ENCODE data around the gene KL.

The KL gene

GRCh38 chr13:33107361-33107760 lies 91.1 kb downstream of the KL start:
- TF ChIP-seq USF1 (IDR thresholded peaks at IDR 0.05) (no peak), REST (IDR thresholded peaks at IDR 0.05; ENCODE audit: low read depth) (no peak), FOXM1 (IDR thresholded peaks at IDR 0.05; ENCODE audit: borderline replicate concordance, low read depth) (no peak), EP300 (IDR thresholded peaks at IDR 0.05; ENCODE audit: borderline replicate concordance) (no peak), TAF1 (IDR thresholded peaks at IDR 0.05; ENCODE audit: low read depth) (no peak)

- TF ChIP-seq TEAD4 (IDR thresholded peaks at IDR 0.05) (no peak), NFIC (IDR thresholded peaks at IDR 0.05) (no peak), USF1 (IDR thresholded peaks at IDR 0.05) (no peak), EGR1 (IDR thresholded peaks at IDR 0.05) (no peak), FOXM1 (IDR thresholded peaks at IDR 0.05; ENCODE audit: borderline replicate concordance, low read depth) (no peak), YY1 (IDR thresholded peaks at IDR 0.05; ENCODE audit: low read depth) (no peak)
Measured at GRCh38 chr13:33108620-33109019, 92.4 kb downstream of the KL start.

- TF ChIP-seq YY1 (IDR thresholded peaks at IDR 0.05; ENCODE audit: low read depth) (no peak), REST (IDR thresholded peaks at IDR 0.05; ENCODE audit: low read depth) (no peak), FOXM1 (IDR thresholded peaks at IDR 0.05; ENCODE audit: borderline replicate concordance, low read depth) (no peak), TCF12 (IDR thresholded peaks at IDR 0.05; ENCODE audit: low read depth) (no peak), TEAD4 (IDR thresholded peaks at IDR 0.05) (no peak), USF1 (IDR thresholded peaks at IDR 0.05) (no peak), RAD21 (IDR thresholded peaks at IDR 0.05; ENCODE audit: low read depth) (no peak), CEBPB (IDR thresholded peaks at IDR 0.05) (no peak), TAF1 (IDR thresholded peaks at IDR 0.05; ENCODE audit: low read depth) (no peak), EGR1 (IDR thresholded peaks at IDR 0.05) (no peak), ZBTB7A (IDR thresholded peaks at IDR 0.05; ENCODE audit: low read depth) (no peak), EP300 (IDR thresholded peaks at IDR 0.05; ENCODE audit: borderline replicate concordance) (no peak), NFIC (IDR thresholded peaks at IDR 0.05) (no peak), CREB1 (IDR thresholded peaks at IDR 0.05; ENCODE audit: low read depth) (no peak), MAX (IDR thresholded peaks at IDR 0.05) (no peak)
Measured at GRCh38 chr13:33109271-33109697, 93.1 kb downstream of the KL start.

- TF ChIP-seq NFIC (IDR thresholded peaks at IDR 0.05) = no peak
- TF ChIP-seq RAD21 (IDR thresholded peaks at IDR 0.05; ENCODE audit: low read depth) = peak; percentile 49
Measured at GRCh38 chr13:33109801-33110200, 93.6 kb downstream of the KL start.

GRCh38 chr13:33110386-33110712 lies 94.1 kb downstream of the KL start:
- TF ChIP-seq CEBPB (IDR thresholded peaks at IDR 0.05) (no peak), EGR1 (IDR thresholded peaks at IDR 0.05) (no peak), CREB1 (IDR thresholded peaks at IDR 0.05; ENCODE audit: low read depth) (no peak), MAX (IDR thresholded peaks at IDR 0.05) (no peak), TAF1 (IDR thresholded peaks at IDR 0.05; ENCODE audit: low read depth) (no peak), TCF12 (IDR thresholded peaks at IDR 0.05; ENCODE audit: low read depth) (no peak), USF1 (IDR thresholded peaks at IDR 0.05) (no peak), YY1 (IDR thresholded peaks at IDR 0.05; ENCODE audit: low read depth) (no peak), FOXM1 (IDR thresholded peaks at IDR 0.05; ENCODE audit: borderline replicate concordance, low read depth) (no peak), NFIC (IDR thresholded peaks at IDR 0.05) (no peak), TEAD4 (IDR thresholded peaks at IDR 0.05) (no peak)

GRCh38 chr13:33110713-33111413 lies 94.6 kb downstream of the KL start:
- TF ChIP-seq FOXM1 (IDR thresholded peaks at IDR 0.05; ENCODE audit: borderline replicate concordance, low read depth) (no peak), NFIC (IDR thresholded peaks at IDR 0.05) (no peak), CREB1 (IDR thresholded peaks at IDR 0.05; ENCODE audit: low read depth) (no peak), TAF1 (IDR thresholded peaks at IDR 0.05; ENCODE audit: low read depth) (no peak), CEBPB (IDR thresholded peaks at IDR 0.05) (no peak)

Data from Ishikawa (cell line).